ENCODE measurements around the gene VASH1.

GRCh38 chr14:76780875-76781647 is 19.8 kb downstream of the VASH1 start:
- no peak for TF ChIP-seq EZH2 (IDR thresholded peaks at IDR 0.05; ENCODE audit: low read depth)
- no peak for TF ChIP-seq CTCF (conservative IDR thresholded peaks at IDR 0.05)
